Keratinocyte (primary cell): ENCODE data around the gene TXNDC12.
"Not testable (repeated sequence)": the region's sequence is repeated elsewhere in the genome, so short reads cannot be mapped to it uniquely, and the experiment has no call there.

Source experiments
- EZH2 ChIP-seq: IDR thresholded peaks from one replicate; pipeline ENCODE4 v1.6.1; 2012; ENCODE audit warnings: inconsistent platforms, mild to moderate bottlenecking, low read length, moderate library complexity
- TF ChIP-seq, protein P1 (sequence below), 3 experiments: IDR thresholded peaks in 1 of 3; conservative IDR thresholded peaks in 1 of 3; optimal IDR thresholded peaks in 1 of 3; 2 replicates in 2 of 3; 3 replicates in 1 of 3; pipeline versions ENCODE3 to v1.5.1; 2011; ENCODE audit warnings: low read length in 3 of 3, mild to moderate bottlenecking in 3 of 3, moderate library complexity in 2 of 3, control low read depth in 1 of 3, inconsistent platforms in 1 of 3; ENCODE audit not compliant: insufficient read depth in 2 of 3; ENCODE audit errors: extremely low read depth in 1 of 3

DNA sequence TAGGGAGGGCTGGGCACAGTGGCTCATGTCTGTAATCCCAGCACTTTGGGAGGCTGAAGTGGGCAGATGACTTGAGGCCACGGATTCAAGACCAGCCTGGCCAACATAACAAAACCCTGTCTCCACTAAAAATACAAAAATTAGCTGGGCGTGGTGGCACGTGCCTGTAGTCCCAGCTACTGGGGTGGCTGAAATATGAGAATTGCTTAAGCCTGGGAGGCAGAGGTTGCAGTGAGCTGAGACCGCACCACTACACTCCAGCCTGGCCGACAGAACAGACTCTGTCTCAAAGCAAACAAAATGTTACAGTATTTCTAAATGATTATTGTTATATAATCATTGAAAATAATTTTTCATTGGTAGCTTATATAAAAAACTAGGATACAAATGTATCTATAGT lies 26.2 kb downstream of the TXNDC12 start:
- TF ChIP-seq EZH2, result not testable (repeated sequence)
- TF ChIP-seq, protein P1, sequence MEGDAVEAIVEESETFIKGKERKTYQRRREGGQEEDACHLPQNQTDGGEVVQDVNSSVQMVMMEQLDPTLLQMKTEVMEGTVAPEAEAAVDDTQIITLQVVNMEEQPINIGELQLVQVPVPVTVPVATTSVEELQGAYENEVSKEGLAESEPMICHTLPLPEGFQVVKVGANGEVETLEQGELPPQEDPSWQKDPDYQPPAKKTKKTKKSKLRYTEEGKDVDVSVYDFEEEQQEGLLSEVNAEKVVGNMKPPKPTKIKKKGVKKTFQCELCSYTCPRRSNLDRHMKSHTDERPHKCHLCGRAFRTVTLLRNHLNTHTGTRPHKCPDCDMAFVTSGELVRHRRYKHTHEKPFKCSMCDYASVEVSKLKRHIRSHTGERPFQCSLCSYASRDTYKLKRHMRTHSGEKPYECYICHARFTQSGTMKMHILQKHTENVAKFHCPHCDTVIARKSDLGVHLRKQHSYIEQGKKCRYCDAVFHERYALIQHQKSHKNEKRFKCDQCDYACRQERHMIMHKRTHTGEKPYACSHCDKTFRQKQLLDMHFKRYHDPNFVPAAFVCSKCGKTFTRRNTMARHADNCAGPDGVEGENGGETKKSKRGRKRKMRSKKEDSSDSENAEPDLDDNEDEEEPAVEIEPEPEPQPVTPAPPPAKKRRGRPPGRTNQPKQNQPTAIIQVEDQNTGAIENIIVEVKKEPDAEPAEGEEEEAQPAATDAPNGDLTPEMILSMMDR (optimal IDR thresholded peaks at IDR 0.05 in 1 of 3, IDR thresholded peaks at IDR 0.05 in 1 of 3, conservative IDR thresholded peaks at IDR 0.05 in 1 of 3; ENCODE audit: extremely low read depth in 1 of 3, insufficient read depth in 2 of 3, low read length in 3 of 3), result not testable (repeated sequence)
